ENCODE measurements around the gene DEUP1.
"Not testable (repeated sequence)": the region's sequence is repeated elsewhere in the genome, so short reads cannot be mapped to it uniquely, and the experiment has no call there.

The DEUP1 gene

DNA sequence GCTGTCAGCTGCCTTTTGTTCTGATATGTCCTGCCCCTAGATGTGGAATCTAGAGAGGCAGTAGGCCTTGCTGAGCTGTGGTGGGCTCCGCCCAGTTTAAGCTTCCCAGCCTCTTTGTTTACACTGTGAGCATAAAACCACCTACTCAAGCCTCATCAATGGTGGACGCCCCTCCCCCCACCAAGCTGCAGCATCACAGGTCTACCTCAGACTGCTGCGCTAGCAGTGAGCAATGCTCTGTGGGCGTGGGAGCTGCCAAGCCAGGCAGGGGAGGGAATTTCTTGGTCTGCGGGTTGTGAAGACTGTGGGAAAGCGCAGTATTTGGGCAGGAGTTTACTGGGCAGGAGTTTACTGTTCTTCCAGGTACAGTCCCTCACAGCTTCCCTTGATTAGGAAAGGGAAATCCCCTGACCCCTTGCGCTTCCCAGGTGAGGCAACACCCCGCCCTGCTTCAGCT lies 114.1 kb downstream of the DEUP1 start:
- Histone ChIP-seq H2AFZ (ENCODE audit: low read depth, low read length) (no peak overlapping the region), H3K4me1 (ENCODE audit: low read length) (no peaks in the 10 kb centered on the region), H3K9me3 (ENCODE audit: insufficient read depth, low read length) (no peaks in the 10 kb centered on the region), H3K27me3 (ENCODE audit: low read depth, low read length) (no peaks in the 10 kb centered on the region), H3K27ac (ENCODE audit: low read length) (no peak overlapping the region), H3K36me3 (replicated peaks; ENCODE audit: low read depth, low read length) (no peaks in the 10 kb centered on the region), H3K9ac (ENCODE audit: low read length) (no peak overlapping the region), H3K4me3 (ENCODE audit: low read length) (no peak overlapping the region), H4K20me1 (ENCODE audit: insufficient read depth, low read length) (no peaks in the 10 kb centered on the region), H3K4me2 (ENCODE audit: low read length) (no peak overlapping the region), H3K79me2 (ENCODE audit: low read length) (no peaks in the 10 kb centered on the region)
- TF ChIP-seq, protein P1, sequence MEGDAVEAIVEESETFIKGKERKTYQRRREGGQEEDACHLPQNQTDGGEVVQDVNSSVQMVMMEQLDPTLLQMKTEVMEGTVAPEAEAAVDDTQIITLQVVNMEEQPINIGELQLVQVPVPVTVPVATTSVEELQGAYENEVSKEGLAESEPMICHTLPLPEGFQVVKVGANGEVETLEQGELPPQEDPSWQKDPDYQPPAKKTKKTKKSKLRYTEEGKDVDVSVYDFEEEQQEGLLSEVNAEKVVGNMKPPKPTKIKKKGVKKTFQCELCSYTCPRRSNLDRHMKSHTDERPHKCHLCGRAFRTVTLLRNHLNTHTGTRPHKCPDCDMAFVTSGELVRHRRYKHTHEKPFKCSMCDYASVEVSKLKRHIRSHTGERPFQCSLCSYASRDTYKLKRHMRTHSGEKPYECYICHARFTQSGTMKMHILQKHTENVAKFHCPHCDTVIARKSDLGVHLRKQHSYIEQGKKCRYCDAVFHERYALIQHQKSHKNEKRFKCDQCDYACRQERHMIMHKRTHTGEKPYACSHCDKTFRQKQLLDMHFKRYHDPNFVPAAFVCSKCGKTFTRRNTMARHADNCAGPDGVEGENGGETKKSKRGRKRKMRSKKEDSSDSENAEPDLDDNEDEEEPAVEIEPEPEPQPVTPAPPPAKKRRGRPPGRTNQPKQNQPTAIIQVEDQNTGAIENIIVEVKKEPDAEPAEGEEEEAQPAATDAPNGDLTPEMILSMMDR (IDR thresholded peaks at IDR 0.05; ENCODE audit: low read depth, low read length): no peak
- no peak for TF ChIP-seq EZH2phosphoT487 (IDR thresholded peaks at IDR 0.05; ENCODE audit: low read depth)

DNA sequence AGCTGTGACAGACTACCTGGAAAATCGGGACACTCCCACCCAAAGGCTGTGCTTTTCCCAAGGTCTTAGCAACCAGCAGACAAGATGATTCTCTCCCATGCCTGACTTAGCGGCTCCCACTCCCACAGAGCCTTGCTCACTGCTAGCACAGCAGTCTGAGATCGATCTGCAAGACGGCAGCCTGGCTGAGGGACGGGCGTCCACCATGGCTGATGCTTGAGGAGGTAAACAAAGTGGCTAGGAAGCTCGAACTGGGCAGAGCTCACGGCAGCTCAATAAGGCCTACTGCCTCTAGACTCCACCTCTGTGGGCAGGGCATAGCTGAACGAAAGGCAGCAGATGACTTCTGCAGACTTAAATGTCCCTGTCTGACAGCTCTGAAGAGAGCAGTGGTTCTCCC lies 127.7 kb downstream of the DEUP1 start:
- no peaks in the 10 kb centered on the region for H3K9me3 ChIP-seq (ENCODE audit: insufficient read depth, low read length)
- no peak overlapping the region for H2AFZ ChIP-seq (ENCODE audit: low read depth, low read length)
- H3K79me2 ChIP-seq (ENCODE audit: low read length): no peaks in the 10 kb centered on the region
- H3K4me3 ChIP-seq (ENCODE audit: low read length): no peak overlapping the region
- no peaks in the 10 kb centered on the region for H3K27me3 ChIP-seq (ENCODE audit: low read depth, low read length)
- TF ChIP-seq, protein P1 (IDR thresholded peaks at IDR 0.05; ENCODE audit: low read depth, low read length): no peak
- TF ChIP-seq EZH2phosphoT487 (IDR thresholded peaks at IDR 0.05; ENCODE audit: low read depth): no peak
- no peaks in the 10 kb centered on the region for H3K36me3 ChIP-seq (replicated peaks; ENCODE audit: low read depth, low read length)
- H3K9ac ChIP-seq (ENCODE audit: low read length): no peak overlapping the region
- H3K4me1 ChIP-seq (ENCODE audit: low read length): no peaks in the 10 kb centered on the region
- H4K20me1 ChIP-seq (ENCODE audit: insufficient read depth, low read length): no peaks in the 10 kb centered on the region
- H3K4me2 ChIP-seq (ENCODE audit: low read length): no peak overlapping the region
- H3K27ac ChIP-seq (ENCODE audit: low read length): no peak overlapping the region

DNA sequence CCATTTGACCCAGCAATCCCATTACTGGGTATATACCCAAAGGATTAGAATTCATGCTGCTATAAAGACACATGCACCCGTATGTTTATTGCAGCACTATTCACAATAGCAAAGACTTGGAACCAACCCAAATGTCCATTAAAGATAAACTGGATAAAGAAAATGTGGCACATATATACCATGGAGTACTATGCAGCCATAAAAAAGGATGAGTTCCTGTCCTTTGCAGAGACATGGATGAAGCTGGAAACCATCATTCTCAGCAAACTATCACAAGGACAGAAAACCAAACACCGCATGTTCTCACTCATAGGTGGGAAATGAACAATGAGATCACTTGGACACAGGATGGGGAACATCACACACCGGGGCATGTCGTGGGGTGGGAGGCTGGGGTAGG lies 133.1 kb downstream of the DEUP1 start:
- H2AFZ ChIP-seq (ENCODE audit: low read depth, low read length); H3K27me3 ChIP-seq (ENCODE audit: low read depth, low read length); H3K4me1 ChIP-seq (ENCODE audit: low read length); H4K20me1 ChIP-seq (ENCODE audit: insufficient read depth, low read length); H3K4me3 ChIP-seq (ENCODE audit: low read length); H3K36me3 ChIP-seq (replicated peaks; ENCODE audit: low read depth, low read length); H3K4me2 ChIP-seq (ENCODE audit: low read length); H3K79me2 ChIP-seq (ENCODE audit: low read length); H3K9ac ChIP-seq (ENCODE audit: low read length); H3K9me3 ChIP-seq (ENCODE audit: insufficient read depth, low read length); H3K27ac ChIP-seq (ENCODE audit: low read length): not testable (repeated sequence)

DNA sequence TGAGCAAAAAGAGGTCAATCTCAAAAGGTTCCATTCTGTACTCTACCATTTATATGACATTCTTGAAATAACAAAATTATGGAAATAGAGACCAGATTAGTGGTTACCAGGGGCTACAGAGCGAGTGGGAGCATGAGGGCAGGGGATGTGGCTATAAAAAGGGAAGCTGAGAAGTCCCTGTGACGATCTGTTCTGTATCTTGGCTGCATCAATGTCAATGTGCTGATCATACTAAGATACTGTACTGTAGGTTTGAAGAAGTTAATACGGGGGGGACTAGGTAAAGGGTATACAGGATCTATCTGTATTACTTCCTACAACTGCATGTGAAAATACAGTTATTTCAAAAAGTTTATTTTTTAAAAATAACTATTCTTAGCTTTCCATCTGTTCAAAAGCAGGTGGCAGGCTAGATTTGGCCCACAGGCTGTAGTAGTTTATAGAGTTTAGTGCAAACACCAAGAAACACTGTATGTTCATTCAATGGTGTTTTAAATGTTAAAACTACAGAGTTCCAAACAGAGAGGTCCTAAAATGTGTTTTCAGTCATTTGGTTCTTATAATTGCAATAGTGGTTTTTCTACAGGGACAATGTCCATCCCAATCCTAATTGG lies 134.5 kb downstream of the DEUP1 start:
- H3K27me3 ChIP-seq (ENCODE audit: low read depth, low read length): no peaks in the 10 kb centered on the region
- H4K20me1 ChIP-seq (ENCODE audit: insufficient read depth, low read length): no peaks in the 10 kb centered on the region
- H3K9ac ChIP-seq (ENCODE audit: low read length): no peak overlapping the region
- no peak overlapping the region for H3K4me3 ChIP-seq (ENCODE audit: low read length)
- TF ChIP-seq, protein P1 (IDR thresholded peaks at IDR 0.05; ENCODE audit: low read depth, low read length): no peak
- no peak for TF ChIP-seq EZH2phosphoT487 (IDR thresholded peaks at IDR 0.05; ENCODE audit: low read depth)
- H3K4me1 ChIP-seq (ENCODE audit: low read length): no peaks in the 10 kb centered on the region
- H3K9me3 ChIP-seq (ENCODE audit: insufficient read depth, low read length): no peaks in the 10 kb centered on the region
- H2AFZ ChIP-seq (ENCODE audit: low read depth, low read length): no peak overlapping the region
- no peak overlapping the region for H3K4me2 ChIP-seq (ENCODE audit: low read length)
- H3K79me2 ChIP-seq (ENCODE audit: low read length): no peaks in the 10 kb centered on the region
- no peaks in the 10 kb centered on the region for H3K36me3 ChIP-seq (replicated peaks; ENCODE audit: low read depth, low read length)
- no peak overlapping the region for H3K27ac ChIP-seq (ENCODE audit: low read length)

All from OCI-LY3 (cell line).